ENCODE data around the gene RBFA. TPM values are rescaled to one million over a fixed set of nuclear protein-coding genes. Genes with fewer than 3 reads are reported as not detected.

The RBFA gene
- total RNA-seq, 1 experiment from 2014 or later = 39.5 TPM

GRCh38 chr18:80077873-80078272 is 43.6 kb downstream of the RBFA start:
- intact Hi-C loops (cut with micrococcal nuclease; ENCODE audit: unreplicated experiment) = no loop called here
- no peak for TF ChIP-seq EZH2 (IDR thresholded peaks at IDR 0.05; ENCODE audit: borderline replicate concordance, low read depth, low read length, poor library complexity, severe bottlenecking)
- TF ChIP-seq CTCF (conservative IDR thresholded peaks at IDR 0.05; ENCODE audit: low read depth, low read length) = no peak
- H3K27ac ChIP-seq (ENCODE audit: low read depth, low read length, poor library complexity, severe bottlenecking) = no peak overlapping the region
- BruUV-seq (replicated peaks) = no TSS peak
- no peak overlapping the region for H3K4me3 ChIP-seq (ENCODE audit: low read depth, low read length, poor library complexity, severe bottlenecking)
- H3K36me3 ChIP-seq (ENCODE audit: insufficient read depth, low read length, poor library complexity, severe bottlenecking) = no peaks in the 10 kb centered on the region
- H3K27me3 ChIP-seq (replicated peaks; ENCODE audit: insufficient read depth, low read depth, low read length, poor library complexity) = no peaks in the 10 kb centered on the region
- ChIA-PET POLR2A (ENCODE audit: low non-redundant PET) (no interaction called here), CTCF (no interaction called here)
- H3K4me1 ChIP-seq (ENCODE audit: insufficient read depth, low read length, poor library complexity, severe bottlenecking) = no peaks in the 10 kb centered on the region
- DNase-seq (ENCODE audit: low spot score) = no peak
- no peaks in the 10 kb centered on the region for H3K9me3 ChIP-seq (ENCODE audit: low read depth, low read length, poor library complexity, severe bottlenecking)

Other genes starting within 250 kb of the RBFA start
- not detected in 2 replicates for gene KCNG2, start 236.5 kb upstream of the RBFA start, total RNA-seq (2021)
- gene SLC66A2, start 82.8 kb upstream of the RBFA start, total RNA-seq (2021) = 28.0 and 34.9 TPM in 2 replicates
- 1.1 and 1.9 TPM in 2 replicates for gene HSBP1L1, start 69.8 kb upstream of the RBFA start, total RNA-seq (2021)
- 201 and 216 TPM in 2 replicates for gene TXNL4A, start 45.9 kb upstream of the RBFA start, total RNA-seq (2021)
- 27.5 and 30.7 TPM in 2 replicates for gene ADNP2, start 74.8 kb downstream of the RBFA start, total RNA-seq (2021)
- gene PARD6G, start 213.1 kb downstream of the RBFA start, total RNA-seq (2021) = 7.9 and 10.2 TPM in 2 replicates